Activated naive CD8-positive, alpha-beta T cell treated with anti-CD3 and anti-CD28 coated beads, Interleukin-2, amount 50 U/mL, for 16 hours (primary cell): ENCODE measurements around the gene CACHD1.

Source experiments
- DNase-seq: peaks from one replicate; pipeline ENCODE4 v3.0.0-alpha.2; 2020; ENCODE audit warnings: low read depth, low spot score

The CACHD1 gene

GRCh38 chr1:64473367-64473766 lies 3.4 kb downstream of the CACHD1 start:
- no peak for DNase-seq

DNA sequence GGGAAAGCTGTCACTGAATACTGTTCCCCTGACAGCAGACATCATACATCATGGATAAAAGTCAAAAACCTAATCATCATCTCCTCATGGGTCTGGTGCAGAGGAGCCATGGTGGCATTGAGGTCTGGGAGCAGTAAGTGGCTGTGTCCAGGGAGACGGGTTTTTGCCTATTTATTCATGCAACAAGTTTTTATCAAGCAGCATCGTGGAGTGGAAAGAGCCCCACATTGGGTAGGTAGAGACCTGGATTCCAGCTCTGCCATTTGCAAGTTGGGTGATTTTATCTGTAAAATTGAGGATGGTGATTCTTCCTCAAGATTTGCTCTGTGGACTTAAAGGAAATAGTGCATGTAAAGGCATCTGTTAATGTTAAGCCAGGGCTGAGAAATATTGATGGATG lies 4.2 kb downstream of the CACHD1 start:
- DNase-seq, result no peak

- no peak for DNase-seq
These were observed 4.9 kb downstream of the CACHD1 start for GRCh38 chr1:64474665-64475439.

GRCh38 chr1:64476251-64476952 lies 6.5 kb downstream of the CACHD1 start:
- DNase-seq, result no peak

DNA sequence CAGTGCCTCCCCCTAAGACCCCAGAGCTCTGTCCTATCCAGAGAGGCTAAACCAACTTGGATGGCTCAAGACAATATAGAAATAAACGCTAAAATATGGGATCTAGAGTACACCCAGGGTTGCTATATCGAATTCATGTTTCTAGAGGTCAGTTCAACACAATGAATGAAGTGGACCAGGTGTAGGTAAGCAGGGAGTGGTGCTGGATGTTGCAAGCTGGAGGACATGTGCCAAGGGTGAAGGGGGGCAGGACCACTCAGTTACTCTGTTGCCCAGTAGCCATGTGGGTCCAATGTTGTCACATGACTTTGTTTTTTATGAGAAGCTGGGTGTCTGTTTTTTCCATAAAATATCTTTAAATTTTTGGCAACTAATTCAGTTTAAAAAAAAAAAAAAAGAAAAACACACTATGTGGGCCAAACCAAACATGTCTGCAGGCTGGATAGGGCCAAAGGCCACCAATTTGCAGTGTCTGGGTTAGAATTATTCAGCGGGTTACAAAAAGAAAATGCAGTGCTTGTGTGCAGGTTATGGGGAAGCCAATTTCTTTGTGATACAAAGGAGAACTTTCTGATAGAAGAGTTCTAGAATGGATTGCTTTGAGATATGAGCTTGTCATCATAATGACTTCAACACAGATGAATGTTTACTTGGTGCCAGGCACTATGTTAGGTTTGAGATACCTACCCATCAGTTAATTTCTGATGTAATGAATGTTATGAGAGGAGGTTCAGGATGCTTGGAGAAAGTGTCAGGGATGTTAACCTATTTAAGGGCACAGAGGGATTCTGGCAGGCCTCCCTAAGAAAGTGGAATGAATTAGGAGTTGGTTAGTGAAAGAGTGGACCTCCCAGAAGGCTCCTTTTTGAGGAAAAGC lies 8.9 kb downstream of the CACHD1 start:
- DNase-seq, result no peak

- no peak for DNase-seq
These were observed 9.9 kb downstream of the CACHD1 start for GRCh38 chr1:64479874-64480273.

- no peak for DNase-seq
These were observed 11.3 kb downstream of the CACHD1 start for GRCh38 chr1:64480999-64481772.

GRCh38 chr1:64482128-64482527 lies 12.2 kb downstream of the CACHD1 start:
- no peak for DNase-seq

- DNase-seq, result no peak
These were observed 12.8 kb downstream of the CACHD1 start for GRCh38 chr1:64482720-64483119.

DNA sequence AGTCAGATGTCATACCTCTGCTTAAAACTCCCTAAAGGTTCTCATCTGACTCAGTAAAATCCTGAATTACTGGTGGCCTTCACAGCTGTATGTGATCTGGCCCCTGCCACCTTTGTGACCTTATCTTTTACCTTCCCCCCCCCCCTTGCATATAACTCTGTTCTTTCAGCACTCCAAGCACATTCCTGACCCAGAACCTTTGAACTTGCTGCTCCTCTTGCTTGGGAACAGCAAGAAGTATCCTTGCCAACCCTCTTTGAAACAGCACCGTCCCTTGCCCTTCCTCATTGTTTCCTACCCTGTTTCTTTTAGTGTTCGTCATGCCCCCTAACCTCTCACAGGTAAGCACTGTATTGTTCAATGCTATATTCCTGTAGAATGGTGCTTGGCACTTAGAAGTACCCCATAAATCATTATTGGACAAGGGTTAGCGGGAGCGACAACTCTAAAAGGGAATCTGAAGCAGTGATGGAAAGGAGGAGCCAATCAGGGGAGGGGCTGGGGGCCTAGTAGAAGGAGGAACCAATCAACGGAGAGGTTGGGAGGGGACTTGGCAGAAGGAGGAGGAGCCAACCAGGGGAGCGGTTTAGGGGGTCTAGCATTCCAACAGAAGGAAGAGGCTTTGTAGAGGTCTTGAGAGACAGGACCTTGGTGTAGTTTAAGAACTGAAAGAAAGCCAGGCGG lies 13.9 kb downstream of the CACHD1 start:
- DNase-seq, result no peak

DNA sequence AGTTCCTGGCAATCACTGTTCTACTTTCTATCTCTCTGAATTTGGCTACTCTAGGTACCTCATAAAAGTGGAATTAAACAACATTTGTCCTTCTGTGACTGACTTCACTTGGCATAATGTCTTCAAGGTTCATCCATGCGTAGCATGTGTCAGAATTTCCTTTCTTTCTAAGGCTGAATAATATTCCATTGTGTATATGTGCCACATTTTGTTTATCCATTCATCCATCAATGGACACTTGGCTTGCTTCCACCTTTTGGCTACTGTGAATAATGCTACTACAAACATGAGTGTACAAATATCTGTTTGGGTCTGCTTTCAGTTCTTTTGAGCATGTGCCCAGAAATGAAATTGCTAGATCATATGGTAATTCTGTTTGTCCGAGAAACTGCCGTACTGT lies 14.7 kb downstream of the CACHD1 start:
- no peak for DNase-seq

- no peak for DNase-seq
These were observed 16.3 kb downstream of the CACHD1 start for GRCh38 chr1:64486193-64486592.

- DNase-seq, result no peak
These were observed 17.1 kb downstream of the CACHD1 start for GRCh38 chr1:64487061-64487460.

GRCh38 chr1:64488862-64489261 lies 18.9 kb downstream of the CACHD1 start:
- DNase-seq, result no peak

DNA sequence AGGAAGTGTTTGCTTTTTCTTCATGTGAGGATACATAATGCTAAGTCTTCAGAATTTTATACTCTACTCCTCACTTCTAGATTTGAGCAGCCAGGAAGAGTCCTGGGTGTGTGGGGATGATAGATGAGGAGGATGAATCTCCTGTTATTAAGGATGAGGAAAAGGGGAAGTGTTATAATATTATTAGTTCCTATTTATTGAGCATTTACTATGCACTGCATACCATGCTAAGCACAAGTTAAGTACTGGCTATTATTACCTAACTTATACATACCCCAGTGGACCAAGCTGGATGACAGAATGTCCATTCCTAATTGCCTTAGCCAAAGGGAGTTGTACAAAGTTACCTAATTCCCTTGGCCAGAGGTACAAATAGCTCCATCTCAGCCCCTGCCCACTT lies 19.8 kb downstream of the CACHD1 start:
- DNase-seq, result no peak

- DNase-seq, result no peak
These were observed 20.4 kb downstream of the CACHD1 start for GRCh38 chr1:64490213-64490818.

DNA sequence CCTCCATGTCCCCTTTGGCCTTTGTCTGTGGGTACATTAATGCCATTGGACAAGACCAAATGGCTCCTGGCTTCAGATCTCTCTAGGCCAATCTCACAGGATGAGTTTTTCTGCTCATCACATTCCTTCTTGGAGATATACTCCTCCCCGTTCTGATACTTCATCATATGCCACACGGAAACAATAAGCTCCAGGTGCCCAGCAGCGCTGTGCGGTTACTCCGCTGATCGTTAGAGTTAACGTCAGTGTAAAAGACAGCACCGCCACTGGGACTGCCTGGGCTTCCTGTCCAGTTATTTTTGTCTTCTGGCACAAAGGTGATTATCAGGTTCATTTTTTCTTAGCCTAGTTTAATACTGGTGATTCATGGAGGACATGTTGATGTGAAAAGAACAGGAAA lies 22.5 kb downstream of the CACHD1 start:
- no peak for DNase-seq

DNA sequence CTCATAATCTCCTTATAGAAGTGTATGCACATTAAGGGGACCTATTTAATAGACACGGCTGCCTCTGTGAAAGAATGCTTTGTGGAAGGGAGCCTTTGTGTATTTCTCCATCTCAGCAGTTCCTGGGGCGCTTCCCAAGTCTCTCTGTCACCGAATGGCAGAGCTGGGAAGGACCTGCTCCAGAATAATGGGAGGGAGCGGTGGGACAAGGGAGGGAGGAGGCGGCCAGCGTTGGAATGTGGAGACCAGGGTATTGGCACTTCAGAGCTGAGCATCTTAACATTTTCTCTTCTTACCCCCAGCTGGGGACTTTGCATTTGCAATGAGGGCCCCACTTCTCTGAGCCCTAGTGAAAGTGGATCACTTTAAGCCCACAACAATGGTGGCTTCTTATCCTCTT lies 23.9 kb downstream of the CACHD1 start:
- DNase-seq, result no peak

GRCh38 chr1:64494659-64495058 lies 24.7 kb downstream of the CACHD1 start:
- no peak for DNase-seq

GRCh38 chr1:64495878-64496277 lies 25.9 kb downstream of the CACHD1 start:
- no peak for DNase-seq

DNA sequence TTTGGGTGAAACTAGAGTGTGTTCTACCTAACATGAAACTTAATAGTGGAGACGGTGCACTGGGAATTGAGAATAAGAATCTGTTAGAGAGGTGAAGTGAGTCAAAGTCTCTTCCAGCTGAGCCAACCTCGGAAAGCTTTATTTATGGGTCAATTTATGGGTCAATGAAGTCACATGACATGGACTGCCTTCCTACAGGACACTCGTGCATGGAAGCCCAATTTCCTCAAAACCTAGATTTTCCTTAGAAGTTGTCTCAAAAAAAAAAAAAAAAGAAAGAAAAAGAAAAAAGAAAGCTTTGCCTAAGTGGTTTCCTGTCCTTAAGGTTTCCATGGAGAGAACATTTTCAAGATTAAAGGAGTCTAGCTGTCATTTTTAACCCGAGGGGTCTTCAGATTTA lies 26.7 kb downstream of the CACHD1 start:
- no peak for DNase-seq
